C1 segment of cervical spinal cord (tissue), 14 donors: ENCODE results near the gene DDX54.
"Not testable (repeated sequence)": the region's sequence is repeated elsewhere in the genome, so short reads cannot be mapped to it uniquely, and the experiment has no call there.

Experiments used
- DNase-seq, 14 donors: peaks; one replicate each; lab custom pipeline; 2025; lab: John Stamatoyannopoulos, UW

The DDX54 gene

DNA sequence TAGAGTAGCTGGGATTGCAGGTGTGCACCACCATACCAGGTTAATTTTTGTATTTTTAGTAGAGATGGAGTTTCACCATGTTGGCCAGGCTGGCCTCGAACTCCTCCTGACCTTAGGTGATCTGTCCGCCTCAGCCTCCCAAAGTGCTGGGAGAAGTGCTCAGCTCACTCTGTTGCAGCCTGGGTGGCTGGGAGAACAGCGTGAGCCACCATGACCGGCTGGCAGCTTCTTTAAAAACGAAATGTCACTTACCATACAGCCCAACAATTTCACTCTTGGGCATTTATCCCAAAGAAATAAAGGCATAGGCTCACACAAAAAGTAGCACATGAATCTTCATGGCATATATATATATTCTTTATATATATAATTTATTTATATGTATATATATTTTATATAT, 40.5 kb downstream of the DDX54 start:
- DNase-seq: no peak

DNA sequence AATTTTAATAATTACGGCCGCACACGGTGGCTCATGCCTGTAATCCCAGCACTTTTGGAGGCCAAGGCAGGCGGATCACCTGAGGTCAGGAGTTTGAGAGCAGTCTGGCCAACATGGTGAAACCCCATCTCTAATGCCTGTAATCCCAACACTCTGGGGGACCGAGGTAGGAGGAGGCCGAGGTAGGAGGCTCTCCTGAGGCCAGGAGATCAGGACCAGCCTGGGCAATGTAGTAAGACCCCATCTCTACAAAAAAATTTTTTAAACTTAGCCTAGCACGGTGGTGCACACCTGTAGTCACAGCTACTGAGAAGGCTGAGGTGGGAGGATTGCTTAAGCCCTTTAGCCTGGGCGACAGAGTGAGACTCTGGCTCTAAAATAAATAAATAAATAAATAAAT, 41.3 kb downstream of the DDX54 start:
- no peak for DNase-seq

DNA sequence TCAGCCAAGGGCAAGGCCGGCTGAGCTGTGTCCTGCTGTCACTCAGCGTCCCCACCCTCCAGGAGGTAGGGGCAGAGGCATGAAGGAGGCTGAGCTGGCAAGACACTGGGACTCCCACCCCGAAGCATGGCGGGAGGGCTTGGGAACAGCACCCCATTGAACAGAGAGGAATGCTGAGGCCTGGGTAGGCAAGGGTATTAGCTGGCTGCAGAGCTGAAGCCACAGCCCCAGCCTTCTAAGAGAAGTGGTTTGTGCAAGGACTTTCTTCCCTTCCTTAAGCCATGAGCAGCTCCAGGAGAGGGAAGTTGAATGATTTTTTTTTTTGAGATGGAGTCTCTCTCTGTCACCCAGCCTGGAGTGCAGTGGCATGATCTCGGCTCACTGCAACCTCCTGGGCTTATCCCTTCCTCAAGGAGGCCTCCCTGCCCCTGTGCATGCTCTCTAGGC, 42.4 kb downstream of the DDX54 start:
- no peak for DNase-seq

DNA sequence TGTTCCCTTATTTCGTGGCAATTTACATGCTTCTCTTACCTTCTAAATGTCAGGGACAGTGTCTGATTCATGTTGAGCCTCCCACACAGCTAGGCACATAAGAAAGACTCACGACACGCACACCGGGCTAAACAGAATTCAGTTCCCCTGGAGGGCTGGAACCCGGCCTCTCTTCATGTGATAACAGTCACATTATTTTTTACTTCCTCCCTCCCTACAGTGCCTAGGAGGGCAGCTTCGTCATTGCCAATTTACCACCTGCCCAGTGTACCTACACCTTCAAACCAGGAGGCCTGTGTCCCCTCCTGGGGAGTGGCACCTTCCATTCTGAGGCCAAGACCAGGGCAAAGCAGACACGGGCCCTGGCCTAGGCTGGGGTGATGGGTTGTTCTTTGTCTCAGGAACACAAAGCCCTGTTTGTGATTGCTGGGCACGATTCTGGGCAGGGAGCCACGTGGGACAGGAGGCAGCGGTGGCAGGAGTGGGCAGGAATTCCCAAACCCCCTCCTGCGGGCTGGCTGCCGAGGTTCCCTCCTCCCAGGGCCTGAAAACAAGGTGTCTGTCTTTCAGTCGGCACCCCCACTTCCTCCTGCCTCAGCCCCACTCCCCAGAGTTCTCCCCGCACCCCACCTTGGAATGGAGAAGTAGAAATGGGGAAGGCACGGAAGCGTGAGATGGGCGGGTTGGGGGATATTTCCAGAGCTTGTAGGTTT, 42.9 kb downstream of the DDX54 start:
- peak in 13 of 14 donors; percentile 41 to 86 (median 78) for DNase-seq

DNA sequence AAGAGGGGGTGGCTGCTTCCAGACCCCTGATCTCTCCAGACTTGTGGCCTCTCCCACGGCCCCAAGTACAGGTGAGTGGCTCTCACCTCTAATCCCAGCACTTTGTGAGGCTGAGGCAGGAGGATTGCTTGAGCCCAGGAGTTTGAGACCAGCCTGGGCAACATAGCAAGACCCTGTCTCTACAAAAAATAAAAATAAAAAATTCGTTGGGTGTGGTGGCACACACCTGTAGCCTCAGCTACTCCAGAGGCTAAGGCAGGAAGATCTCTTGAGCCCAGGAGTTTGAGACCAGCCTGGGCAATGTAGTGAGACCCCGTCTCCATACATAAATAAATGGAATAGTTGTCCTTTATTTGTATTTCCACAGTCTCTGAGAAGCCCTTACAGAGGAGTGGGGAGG, 43.6 kb downstream of the DDX54 start:
- DNase-seq: not testable (repeated sequence)

DNA sequence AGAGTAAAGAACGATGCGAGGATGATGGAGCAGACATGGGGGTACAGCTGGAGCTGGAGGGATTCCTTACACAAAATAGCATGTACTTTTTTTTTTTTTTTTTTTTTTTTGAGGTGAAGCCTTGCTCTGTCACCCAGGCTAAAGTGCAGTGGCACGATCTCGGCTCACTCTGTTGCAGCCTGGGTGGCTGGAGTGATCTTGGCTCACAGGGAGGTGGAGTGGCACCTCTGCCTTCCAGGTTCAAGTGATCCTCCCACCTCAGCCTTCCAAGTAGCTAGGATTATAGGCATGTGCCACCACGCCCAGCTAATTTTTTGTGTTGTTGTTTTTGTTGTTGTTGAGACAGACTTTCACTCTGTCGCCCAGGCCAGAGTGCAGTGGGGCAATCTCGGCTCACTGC, 44.6 kb downstream of the DDX54 start:
- DNase-seq: no peak

DNA sequence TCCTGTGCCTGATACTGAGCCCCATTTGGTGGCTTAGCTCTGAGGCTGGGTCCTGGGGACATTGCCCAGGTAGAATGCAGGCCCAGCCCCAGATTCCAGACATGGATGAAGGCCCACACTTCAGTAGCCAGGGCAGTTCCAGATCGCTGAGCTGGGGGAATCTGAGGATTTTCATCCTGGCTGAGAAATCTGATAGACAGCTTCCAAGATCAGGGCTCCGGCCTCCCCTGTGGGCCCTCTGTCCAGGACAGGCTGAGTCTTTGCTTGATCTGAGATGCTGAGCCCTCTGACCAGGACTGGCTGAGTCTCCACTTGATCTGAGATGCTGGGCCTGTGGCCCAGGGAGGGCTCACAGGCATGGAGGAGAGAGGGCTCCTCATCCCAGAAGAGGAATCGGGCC, 46.5 kb downstream of the DDX54 start:
- no peak for DNase-seq

DNA sequence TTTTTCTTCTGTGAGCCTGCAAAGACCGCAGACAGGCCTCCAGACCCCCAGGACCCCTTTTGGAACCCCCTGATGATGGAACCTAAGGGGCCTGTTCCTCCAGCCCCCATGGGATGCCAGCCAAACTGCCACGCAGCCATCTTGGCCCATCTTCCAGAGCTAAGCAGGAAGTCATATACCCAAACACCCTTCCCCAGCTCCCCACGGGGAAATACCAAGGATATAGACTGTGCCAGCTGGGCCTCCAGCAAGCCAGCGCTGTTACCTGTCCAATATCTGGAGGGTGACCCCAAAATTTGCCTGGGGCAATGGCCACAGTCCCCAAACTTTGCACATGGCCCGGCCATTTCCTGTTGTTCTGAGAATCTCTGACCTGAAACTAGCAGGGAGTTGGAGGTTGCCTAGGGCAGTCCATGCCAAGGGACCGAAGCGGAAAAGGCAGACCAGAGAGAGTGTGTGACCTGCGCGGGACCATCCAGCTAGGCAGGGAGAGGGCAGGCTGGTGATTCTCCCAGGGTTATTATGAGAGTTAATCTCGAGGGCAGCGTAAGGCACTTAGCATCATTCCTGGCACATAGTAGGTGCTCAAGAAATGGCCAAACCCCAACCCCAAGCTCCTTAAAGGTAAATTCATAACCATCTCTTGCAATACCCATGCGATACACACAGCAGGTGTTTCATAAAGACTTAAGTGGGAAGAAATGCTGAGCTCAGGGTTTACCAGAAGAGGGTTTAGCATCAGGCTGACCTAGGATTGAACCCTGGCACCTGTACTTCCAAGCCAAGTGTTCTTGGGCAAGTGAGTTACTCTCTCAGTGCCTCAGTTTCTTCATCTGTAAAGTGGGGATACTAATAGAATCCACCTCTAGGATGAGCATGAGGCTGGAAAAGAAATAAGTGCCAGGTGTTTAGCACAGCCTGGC, 47.2 kb downstream of the DDX54 start:
- DNase-seq: no peak

DNA sequence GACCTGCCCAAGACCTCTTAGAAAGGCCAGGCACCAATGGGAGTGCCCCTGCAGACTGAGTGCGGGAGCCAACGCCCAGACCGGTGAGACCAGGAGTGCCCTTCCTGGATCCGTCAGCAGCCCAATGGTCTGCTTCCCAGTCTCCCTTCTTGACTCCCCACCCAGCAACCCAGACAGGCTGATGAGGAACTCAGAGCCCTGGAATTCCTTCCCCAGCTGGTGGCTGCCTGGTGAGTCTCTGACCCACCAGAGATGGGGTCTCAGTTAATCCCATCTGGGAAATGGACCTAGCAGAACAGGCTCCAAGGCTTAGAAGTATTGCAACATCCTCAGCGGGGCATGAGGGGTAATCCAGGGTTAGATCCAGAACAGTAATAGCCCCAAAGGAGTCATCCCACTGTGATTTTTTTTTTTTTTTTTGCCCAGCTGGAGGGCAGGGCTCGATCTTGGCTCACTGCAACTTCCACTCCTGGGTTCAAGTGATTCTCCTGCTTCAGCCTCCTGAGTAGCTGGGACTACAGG, 48.2 kb downstream of the DDX54 start:
- no peak for DNase-seq

DNA sequence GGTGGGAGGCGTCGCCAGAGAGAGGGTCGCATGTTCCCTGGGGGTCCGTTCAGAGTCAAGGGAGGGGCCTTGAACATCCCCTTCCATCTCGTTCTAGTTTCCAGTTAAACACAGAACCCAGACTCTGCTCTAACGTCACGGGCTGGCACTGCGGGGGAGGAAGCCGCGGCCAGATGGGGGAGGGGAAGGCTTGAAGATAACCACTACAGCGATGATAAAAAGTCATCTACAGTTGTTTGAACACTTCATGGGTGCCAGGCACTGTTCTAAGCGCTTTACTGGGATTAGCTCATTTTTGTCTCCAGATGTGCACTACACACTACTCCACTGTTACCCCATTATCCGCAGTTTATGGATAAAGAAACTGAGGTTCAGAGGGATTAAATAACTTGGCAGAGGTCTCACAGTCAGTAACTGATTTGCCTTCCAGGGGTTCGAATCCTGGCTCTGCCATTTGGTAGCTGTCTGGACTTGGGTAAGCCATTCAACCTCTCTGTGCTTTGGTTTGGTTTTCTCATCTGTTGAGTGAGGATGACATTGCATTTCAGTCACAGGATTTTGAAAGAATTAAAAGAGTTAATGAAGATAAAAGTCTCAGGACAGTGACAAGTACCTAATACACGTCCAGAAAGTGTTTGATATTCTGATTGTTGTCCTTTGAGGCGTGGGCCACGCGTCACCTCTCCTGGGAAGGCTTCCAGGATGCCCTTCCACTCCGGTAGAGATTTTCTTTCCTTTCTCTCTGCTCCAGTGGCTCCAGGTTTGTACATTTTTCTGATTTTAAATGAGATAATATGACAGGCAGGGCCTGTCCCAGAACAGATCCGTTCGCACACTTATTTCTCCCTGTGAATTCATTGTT, 48.9 kb downstream of the DDX54 start:
- peak in 7 of 14 donors; percentile 11 to 70 (median 41) for DNase-seq

DNA sequence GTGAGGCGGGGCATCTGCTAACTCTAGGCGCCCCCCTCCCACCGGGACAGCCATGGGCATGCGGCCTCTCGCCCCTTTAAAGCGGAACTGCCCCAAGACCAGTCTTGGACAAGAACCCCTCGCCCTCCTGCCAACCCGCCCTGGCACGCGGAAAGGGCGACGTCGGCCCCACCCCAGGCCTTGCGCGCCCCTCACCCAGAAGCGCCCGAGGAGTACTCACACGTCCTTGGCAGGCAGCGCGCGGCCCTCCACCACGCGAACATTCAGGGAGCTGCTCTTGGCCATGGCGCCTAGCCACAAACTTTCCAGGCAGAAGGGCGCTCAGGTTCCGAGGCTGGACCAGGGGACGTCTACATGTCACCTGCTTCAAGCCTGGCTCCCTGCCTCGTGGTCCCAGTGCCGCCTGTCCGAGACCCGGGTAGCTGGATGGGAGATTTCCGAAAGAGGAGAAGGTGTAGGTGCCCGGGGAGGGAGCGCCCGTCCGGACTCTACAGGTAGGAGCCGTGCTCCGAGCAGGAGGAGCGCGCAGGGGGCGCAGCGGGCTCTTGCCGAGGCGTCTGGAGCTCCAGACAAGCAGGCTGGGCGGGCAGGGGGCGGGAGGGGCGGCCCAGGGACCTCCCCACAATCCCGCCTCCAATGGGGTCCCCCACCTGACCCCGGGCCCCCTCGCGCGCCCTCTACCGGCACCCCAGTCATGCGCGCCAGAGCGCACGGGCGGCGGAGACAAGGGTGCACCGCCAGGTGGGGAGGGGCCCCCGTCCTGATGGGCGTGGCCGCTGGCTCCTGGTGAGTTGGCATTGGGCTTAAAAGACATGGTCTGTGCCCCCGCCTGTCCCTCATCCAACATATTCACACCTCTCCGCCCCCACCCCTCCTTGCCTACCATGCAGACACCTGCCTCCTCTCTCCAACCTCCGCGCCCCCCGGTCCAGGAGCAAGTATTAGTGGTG, 49.8 kb downstream of the DDX54 start, which contains the start of gene RASAL1:
TSS of gene RASAL1 (minus strand) at position 584 of the 950 bp plus-strand sequence. CDS start at position 285, 299 bp downstream.
- DNase-seq: peak in 5 of 14 donors; percentile 6 to 70 (median 51)

DNA sequence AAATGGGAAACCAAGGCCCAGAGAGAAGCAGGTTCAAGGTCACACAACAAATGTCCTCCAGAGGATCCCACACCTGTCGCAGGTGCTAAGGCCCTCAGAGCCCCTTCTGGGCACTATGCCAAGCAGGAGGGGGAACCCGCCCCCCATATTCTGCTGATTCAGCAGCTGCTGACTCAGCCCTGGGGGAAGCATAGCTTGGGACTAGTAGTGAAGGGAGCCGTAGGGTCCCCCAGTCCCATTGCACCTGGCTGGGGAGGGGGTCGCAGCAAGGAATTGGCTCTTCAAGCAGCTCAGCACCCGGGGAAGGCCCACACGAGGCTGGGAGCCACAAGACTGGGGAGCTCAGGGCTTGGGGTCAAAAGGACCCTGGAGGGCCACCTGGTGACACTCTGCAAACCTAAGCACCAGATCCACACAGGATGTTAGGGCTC, 50.7 kb downstream of the DDX54 start:
- no peak for DNase-seq

DNA sequence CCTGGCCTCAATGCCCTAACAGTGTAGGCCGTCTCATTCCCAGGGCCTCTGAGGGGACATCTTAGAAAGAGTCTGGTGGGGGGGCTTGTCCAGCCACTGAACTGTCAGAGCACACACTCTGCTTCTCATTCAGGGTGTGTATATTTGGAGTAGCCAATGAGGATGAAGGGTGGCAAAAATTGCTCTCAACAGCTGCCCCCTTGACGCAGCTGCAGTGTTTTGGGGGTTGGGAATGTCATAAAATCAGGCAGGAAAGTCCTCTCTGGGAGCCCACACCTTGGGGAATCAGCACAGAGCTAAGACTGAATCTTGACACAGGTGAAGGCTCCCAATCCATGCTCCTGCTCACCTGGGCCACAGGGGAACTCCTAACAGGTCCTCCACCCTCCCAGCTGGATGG, 51.2 kb downstream of the DDX54 start:
- DNase-seq: no peak

DNA sequence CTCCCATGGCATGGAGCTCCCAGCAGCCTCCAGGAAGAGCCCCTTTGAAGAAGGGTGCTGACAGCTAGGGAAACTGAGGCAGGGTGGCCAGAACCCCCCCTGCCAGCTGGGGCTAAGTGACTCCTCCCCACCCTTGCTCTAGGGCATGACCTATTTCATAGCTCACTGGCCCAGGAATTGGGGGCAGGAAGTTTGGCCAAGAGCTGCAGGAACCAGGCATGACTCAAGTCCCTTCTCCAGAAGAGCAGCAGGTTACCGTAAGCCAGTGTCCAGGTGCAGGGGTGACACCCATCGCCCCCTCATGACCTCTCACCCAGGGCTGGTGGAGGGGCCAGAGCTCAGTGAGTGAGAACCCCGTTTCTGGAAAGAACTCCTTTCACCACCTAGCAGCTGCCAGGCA, 51.6 kb downstream of the DDX54 start:
- no peak for DNase-seq

DNA sequence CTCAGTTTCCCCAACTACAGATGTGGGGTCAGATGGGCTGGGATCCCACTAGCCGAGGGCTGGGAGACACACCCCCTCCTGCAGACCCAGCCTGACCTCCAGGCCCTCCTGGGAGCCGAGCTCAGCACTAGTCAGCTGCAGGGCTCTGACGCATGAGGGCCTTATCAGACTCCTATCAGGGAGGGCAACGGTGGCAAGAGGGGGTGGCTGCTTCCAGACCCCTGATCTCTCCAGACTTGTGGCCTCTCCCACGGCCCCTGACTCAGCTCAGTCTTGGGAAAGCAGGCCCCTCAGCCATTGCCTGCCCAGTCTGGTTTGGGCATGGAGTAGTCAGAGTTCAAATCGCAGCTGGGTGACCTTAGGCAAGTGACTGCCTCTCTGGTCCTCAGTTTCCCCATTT, 52.2 kb downstream of the DDX54 start:
- no peak for DNase-seq

DNA sequence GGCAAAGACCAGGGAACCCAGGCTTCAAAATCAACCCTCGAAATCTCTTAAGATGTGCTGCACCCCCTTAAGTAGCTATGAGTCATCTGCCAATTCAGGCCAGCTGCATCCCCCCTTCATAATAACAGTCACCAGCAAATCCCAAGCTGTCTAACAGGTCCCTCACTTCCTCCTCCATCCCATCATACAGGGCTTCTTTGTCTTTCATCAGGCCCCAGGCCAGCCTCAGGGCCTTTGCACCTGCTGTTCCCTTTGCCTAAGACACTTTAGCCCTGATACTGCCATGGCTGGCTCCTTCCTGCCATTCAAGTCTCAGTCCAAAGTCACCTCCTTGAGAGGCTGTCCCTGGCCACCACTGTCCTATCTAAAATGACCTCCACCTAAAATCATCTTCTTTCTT, 53.7 kb downstream of the DDX54 start:
- DNase-seq: no peak

DNA sequence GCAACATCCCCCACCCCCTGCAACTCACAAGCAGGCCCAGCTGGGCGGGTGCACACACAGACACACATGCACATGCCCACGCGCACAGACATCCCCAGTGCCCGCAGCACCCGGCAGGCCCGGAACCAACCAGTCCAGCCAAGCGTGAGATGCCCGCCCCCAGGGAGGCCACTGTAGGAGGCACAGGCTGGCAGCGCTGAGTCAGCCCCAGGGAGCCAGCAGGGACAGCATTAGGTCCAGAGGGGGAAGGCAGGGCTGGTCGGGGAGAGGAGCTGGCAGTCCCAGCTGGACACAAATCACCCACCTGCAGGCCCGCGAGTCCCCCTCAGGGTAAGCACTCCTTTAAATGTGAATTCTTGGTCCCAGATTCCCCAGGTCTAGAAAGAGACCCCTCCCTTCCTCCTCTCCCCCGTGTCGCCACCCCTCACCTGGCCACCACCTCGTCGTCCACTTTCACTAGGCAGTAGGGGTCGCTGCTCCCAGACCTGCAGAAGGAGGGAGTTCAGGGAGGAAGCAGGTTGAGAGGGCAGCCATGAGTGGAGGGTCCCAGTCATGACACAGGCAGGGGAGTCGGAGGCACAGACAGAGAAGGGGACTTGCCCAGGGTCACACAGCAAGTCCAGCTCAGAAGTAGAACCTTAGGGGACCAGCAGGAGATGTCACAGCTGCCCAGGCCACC, 54.7 kb downstream of the DDX54 start:
- DNase-seq: peak in 7 of 14 donors; percentile 7 to 73 (median 24)

DNA sequence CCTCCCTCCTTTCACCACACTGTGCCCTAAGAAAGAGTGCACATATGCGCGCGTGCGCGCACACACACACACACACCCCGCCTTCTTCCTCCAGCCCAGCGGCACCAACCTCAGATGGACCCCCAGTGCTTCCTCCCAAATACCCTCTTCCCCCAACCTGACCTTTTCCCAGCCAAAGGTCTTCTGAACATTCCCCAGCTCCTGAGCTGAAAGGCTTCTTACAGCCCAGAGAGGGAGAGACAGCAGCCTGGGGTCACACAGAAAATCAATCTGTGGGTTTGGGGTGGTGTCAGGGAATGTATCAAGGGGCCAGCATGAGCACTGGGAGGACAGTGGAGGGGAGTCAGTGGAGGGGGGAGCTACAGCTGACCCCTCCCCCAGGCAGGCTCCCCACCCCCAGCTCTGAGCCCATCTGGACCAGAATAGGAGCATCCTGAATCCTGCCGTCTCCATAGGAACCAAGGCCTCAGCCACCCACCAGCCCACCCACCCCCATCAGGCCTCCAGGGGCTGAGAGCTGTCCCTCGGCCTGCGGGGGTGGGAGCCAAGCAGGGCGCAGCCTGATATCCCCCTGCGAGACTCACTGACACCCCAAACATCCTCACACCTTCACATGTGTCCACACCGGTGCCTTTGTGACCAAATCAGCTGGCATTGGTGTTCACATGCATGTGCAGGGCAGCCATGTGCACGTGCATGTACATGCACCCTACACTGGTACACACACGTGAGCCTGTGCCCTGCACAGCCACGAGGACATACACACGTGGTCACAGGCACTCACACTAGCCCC, 55.4 kb downstream of the DDX54 start:
- DNase-seq: no peak
